Stimulated activated CD4-positive, alpha-beta T cell treated with anti-CD3 and anti-CD28 coated beads, Interleukin-1b, Interleukin-23, amount 100 ng/mL, for 4 hours (primary cell): ENCODE data around the gene STARD5.

Source experiments
- DNase-seq, 2 donors: peaks; one replicate each; pipeline ENCODE4 v3.0.0-alpha.2; 2020; ENCODE audit warnings: low read depth in 2 of 2

STARD5 gene

GRCh38 chr15:81311752-81312464 is 12.0 kb downstream of the STARD5 start:
- DNase-seq: no peak

- no peak for DNase-seq
Measured at GRCh38 chr15:81310480-81310879, 13.5 kb downstream of the STARD5 start.

DNA sequence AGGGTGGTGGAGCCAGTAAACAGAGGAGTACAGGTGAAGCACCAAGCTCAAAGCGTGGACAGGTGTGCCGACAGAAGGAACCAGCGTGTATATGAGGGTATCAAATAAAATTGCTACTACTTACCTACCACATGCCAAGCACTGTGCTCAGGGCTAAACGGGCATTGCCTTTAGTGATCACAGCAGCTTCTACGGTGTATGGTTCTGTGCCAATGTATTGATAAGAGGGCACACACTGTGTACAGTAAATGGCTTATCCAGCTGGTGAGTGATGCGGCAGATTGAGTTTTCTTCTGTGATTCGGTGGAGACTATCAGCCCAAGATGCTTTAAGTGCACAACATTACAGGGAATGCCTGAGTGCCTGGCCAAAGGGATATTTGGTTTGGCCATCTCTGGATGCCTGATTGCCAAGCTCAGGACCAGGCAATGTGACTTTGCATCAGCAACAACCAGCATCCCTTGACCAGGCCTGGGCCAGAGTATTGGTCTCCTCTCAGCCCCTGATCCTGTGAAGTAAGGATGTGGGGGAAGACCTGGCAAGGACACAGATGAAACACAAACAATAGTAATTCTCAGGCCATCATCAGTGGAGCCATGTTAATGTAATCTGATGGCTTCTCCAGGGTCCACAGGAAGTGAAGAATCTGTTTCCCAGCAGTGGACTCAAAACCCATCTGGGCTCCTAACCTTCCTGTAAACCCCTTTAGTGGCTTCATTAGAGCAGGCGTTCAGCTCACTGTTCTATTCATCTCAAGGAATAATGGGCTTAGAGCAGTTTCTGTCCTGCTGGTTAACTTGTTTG is 14.1 kb downstream of the STARD5 start:
- DNase-seq: no peak

DNA sequence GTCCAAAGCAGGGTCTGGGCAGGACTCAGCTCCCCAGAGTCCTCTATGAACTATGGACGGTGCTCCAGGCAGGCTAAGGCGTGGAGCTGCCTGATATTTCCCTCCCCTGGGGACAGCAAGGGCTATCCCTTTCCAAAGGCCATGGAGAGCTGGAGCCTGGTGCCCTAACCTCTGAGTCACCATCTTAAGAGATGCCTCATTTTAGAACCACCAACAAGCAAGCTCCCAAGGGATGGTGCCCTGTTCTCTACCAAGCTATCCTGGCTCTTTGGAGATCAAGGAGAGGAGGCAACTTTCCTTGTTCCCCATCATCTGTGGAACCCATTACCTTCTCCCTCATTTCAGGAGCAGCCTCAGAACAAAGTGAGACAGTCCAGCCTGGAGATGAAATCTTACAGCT is 15.7 kb downstream of the STARD5 start:
- DNase-seq: no peak

GRCh38 chr15:81304226-81304625 is 19.7 kb downstream of the STARD5 start:
- DNase-seq: no peak

DNA sequence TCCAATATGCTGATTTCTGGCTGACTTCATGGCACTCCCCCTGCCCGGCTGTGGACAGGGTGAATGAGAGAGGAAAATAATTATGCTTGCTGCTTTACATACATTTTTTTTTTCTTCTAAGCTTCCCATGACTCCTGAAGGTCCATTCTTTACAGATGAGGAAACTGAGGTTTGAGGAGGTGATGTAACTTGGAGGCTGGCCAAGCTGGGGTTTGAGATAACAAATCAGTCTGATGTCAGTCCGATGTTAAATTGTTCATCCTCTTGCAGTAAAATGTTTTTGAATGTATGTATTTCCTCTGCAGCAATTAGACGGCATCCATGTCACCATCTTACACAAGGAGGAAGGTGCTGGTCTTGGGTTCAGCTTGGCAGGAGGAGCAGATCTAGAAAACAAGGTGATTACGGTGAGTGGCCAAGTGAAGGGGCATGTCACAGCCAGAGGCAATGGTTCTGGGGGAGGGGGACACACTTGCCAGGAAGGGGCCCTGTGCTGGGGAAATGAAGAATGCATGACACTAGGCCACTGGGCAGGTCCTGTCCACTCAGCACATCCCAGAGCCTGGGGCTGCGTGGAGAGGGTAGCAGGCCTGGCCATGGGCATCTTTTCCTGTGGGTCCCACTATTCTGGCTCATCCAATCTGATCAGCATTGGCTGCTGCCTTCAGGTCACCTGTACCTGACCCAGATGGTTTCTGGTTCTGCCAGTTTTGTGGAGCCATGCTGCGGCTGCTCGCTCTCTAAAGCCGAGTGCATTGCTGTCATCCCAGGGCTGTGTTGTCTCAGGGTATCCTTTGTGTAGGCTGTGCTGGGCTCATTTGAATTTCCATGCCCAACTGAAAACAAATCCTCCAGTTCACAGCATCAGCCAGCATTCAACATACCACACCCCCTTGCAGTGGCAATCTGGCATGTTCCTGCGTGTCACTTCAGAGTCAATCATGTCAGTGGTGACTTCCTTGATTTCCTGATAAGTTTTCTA is 20.4 kb downstream of the STARD5 start:
- DNase-seq: no peak

- no peak for DNase-seq
Measured at GRCh38 chr15:81302701-81303109, 21.2 kb downstream of the STARD5 start.

GRCh38 chr15:81301815-81302399 is 22.0 kb downstream of the STARD5 start:
- no peak for DNase-seq

DNA sequence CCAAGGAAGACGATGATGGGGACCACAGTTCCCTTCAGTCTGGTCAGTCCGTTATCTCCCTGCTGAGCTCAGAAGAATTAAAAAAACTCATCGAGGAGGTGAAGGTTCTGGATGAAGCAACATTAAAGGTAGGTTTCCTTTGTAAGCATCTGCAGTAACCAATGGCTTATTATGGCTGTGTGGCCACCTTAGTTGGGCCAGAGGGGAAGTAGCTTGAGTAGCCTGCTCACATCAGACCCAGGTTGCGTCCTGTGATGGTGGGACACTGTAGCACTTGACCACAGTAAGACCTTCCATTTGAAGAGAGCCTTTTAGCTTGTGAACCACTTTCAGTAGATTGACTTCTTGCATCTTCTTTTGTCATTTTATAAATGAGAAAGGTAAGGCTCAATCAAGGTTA is 22.6 kb downstream of the STARD5 start:
- no peak for DNase-seq

DNA sequence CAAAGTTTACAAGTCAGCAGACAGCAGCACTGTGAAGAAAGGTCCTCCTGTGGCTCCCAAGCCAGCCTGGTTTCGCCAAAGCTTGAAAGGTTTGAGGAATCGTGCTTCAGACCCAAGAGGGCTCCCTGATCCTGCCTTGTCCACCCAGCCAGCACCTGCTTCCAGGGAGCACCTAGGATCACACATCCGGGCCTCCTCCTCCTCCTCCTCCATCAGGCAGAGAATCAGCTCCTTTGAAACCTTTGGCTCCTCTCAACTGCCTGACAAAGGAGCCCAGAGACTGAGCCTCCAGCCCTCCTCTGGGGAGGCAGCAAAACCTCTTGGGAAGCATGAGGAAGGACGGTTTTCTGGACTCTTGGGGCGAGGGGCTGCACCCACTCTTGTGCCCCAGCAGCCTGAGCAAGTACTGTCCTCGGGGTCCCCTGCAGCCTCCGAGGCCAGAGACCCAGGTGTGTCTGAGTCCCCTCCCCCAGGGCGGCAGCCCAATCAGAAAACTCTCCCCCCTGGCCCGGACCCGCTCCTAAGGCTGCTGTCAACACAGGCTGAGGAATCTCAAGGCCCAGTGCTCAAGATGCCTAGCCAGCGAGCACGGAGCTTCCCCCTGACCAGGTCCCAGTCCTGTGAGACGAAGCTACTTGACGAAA is 24.2 kb downstream of the STARD5 start:
- no peak for DNase-seq

DNA sequence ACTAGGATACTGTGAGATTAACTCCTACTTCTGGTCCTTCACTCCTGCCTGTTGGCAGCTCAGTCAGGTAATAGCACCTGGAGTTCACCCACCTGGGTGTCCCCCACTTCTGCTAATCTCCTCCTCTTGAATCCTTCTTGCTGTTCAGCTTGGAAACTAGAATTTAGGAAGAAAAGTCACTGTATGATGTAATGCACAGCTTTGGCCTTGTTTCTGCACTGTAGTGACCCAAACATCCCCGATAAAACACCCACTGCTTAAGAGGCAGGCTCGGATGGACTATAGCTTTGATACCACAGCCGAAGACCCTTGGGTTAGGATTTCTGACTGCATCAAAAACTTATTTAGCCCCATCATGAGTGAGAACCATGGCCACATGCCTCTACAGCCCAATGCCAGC is 24.8 kb downstream of the STARD5 start:
- DNase-seq: no peak

DNA sequence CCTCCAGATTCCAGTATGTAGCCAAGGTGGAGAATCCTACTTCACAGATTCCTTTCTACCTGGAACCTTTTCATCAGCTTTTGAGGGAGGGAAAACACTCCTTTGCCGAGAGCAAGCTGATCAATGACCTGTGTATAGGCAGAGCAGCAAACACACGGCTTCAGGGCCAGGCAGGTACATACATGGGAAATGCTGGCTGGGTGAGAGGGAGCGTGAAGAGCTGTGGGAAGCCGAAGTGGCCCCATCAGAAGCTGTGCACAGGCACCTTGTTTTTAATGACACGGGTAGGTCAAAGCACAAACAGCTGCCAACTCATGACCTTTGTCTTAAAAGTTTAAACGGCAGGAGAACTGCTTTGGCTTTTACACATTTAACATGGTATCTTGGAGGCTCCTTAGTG is 25.3 kb downstream of the STARD5 start:
- no peak for DNase-seq

- no peak for DNase-seq
Measured at GRCh38 chr15:81297603-81298575, 26.1 kb downstream of the STARD5 start.

GRCh38 chr15:81297147-81297572 is 26.8 kb downstream of the STARD5 start:
- DNase-seq: no peak

DNA sequence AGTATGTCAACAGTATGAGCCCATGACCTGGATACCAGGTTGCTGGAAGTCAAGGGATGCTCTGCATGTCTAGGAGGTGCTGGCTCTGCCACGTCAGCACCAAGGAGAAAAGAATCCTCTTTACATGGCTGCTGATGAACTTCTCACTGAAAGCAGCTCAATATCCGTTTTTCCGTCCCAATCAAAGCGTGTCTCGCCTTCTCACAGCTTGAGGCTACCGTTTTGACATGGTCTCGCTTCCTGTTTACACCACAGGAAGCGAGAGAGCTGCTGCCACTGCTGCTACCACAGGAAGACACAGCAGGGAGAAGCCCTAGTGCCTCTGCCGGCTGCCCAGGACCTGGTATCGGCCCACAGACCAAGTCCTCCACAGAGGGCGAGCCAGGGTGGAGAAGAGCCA is 27.3 kb downstream of the STARD5 start:
- DNase-seq: peak in 1 of 2 donors; percentile 37

GRCh38 chr15:81296186-81296585 is 27.8 kb downstream of the STARD5 start:
- no peak for DNase-seq

GRCh38 chr15:81295486-81296121 is 28.3 kb downstream of the STARD5 start:
- no peak for DNase-seq

- DNase-seq: no peak
Measured at GRCh38 chr15:81294516-81294880, 29.4 kb downstream of the STARD5 start.

DNA sequence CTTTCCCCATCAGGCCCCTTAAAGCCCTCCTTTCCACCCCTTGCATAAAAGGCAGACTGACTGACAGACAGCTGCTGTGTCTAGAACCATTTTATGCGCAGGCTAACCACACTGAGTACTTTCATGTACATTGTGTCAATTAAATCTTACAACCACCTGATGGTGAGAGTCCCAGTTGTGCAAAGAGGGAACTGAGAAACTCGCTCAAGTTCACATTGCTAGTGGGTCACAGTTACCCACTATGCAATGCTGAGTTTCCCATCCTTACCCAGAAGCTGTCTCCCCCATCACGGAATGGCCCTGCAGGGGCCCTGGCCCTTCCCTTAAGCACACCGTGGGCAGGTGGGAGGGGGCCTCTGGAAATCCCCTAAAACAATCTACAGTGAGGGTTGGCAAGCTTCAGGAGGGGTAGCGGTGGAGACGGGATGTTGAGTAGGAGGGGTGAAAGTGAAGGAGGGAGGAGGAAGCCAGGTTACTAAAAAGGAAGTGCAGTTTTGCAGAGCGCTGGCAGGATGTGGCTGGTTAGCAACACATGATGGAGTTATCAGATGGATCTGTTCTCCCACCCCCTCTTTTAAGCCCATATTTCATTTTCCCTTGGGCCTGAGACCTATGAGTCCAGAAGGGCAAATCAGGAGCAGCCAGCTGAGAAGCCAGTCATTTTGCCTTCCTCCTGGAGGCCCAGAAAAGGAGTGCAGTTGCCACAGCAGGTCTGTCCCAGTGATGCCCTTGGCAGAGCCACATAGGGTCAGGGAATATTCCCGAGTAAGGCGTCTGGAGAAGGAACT is 30.0 kb downstream of the STARD5 start:
- DNase-seq: peak; percentile 62 to 69
